ENCODE measurements around the gene PARD3B. TPM values are rescaled to one million over a fixed set of nuclear protein-coding genes. Genes with fewer than 3 reads are reported as not detected.

Gene PARD3B
- total RNA-seq, 1 experiment from 2014 or later: 3.9 TPM

- H3K9me2 ChIP-seq (replicated peaks; ENCODE audit: low read length): no peaks in the 10 kb centered on the region
- no peaks in the 10 kb centered on the region for H3F3A ChIP-seq (ENCODE audit: low read length, unreplicated experiment)
- no peak overlapping the region for H3K9ac ChIP-seq (ENCODE audit: low read length)
- no peak overlapping the region for H3K4me3 ChIP-seq (ENCODE audit: low read length)
- BruUV-seq (replicated peaks): no TSS peak
- no peak overlapping the region for H2AFZ ChIP-seq (ENCODE audit: low read length)
- no peak overlapping the region for H3K27ac ChIP-seq (ENCODE audit: low read length)
- H3K36me3 ChIP-seq (ENCODE audit: low read depth, low read length): no peaks in the 10 kb centered on the region
- ChIA-PET CTCF (no interaction called here), POLR2A (ENCODE audit: unreplicated experiment) (no interaction called here)
- no peaks in the 10 kb centered on the region for H3K9me3 ChIP-seq (ENCODE audit: low read length)
- DNase-seq: no peak
- no peak for TF ChIP-seq EZH2phosphoT487 (IDR thresholded peaks at IDR 0.05; ENCODE audit: borderline replicate concordance, low read length)
- TF ChIP-seq EZH2 (IDR thresholded peaks at IDR 0.05; ENCODE audit: low read length, unreplicated experiment): no peak
- TF ChIP-seq, protein P1, sequence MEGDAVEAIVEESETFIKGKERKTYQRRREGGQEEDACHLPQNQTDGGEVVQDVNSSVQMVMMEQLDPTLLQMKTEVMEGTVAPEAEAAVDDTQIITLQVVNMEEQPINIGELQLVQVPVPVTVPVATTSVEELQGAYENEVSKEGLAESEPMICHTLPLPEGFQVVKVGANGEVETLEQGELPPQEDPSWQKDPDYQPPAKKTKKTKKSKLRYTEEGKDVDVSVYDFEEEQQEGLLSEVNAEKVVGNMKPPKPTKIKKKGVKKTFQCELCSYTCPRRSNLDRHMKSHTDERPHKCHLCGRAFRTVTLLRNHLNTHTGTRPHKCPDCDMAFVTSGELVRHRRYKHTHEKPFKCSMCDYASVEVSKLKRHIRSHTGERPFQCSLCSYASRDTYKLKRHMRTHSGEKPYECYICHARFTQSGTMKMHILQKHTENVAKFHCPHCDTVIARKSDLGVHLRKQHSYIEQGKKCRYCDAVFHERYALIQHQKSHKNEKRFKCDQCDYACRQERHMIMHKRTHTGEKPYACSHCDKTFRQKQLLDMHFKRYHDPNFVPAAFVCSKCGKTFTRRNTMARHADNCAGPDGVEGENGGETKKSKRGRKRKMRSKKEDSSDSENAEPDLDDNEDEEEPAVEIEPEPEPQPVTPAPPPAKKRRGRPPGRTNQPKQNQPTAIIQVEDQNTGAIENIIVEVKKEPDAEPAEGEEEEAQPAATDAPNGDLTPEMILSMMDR (conservative IDR thresholded peaks at IDR 0.05; ENCODE audit: low read depth, low read length): no peak
- no peaks in the 10 kb centered on the region for H3K79me2 ChIP-seq (ENCODE audit: low read length)
- H3K27me3 ChIP-seq (ENCODE audit: low read length): no peaks in the 10 kb centered on the region
- H3K4me1 ChIP-seq (ENCODE audit: insufficient read depth, low read length): no peaks in the 10 kb centered on the region
- no peak overlapping the region for H3K4me2 ChIP-seq (ENCODE audit: low read length)
- intact Hi-C loops (cut with micrococcal nuclease): no loop called here
- no peaks in the 10 kb centered on the region for H4K20me1 ChIP-seq (ENCODE audit: low read length)
- no peak for ATAC-seq
Observed at GRCh38 chr2:205370726-205371125, 825.5 kb downstream of the PARD3B start.

- H3K79me2 ChIP-seq (ENCODE audit: low read length): no peaks in the 10 kb centered on the region
- POLR2A ChIA-PET (ENCODE audit: unreplicated experiment): no interaction called here
Observed at GRCh38 chr2:205372141-205372540, 826.9 kb downstream of the PARD3B start.

More at GRCh38 chr2:205372141-205372540, 826.9 kb downstream of the PARD3B start:
- H3K4me1 ChIP-seq (ENCODE audit: insufficient read depth, low read length): no peaks in the 10 kb centered on the region
- no peaks in the 10 kb centered on the region for H3K9me2 ChIP-seq (replicated peaks; ENCODE audit: low read length)
- no peak overlapping the region for H3K9ac ChIP-seq (ENCODE audit: low read length)
- ATAC-seq (no peak), DNase-seq (no peak)
- H3K36me3 ChIP-seq (ENCODE audit: low read depth, low read length): no peaks in the 10 kb centered on the region
- no peak overlapping the region for H3K4me3 ChIP-seq (ENCODE audit: low read length)
- no peak overlapping the region for H3K4me2 ChIP-seq (ENCODE audit: low read length)
- TF ChIP-seq EZH2 (IDR thresholded peaks at IDR 0.05; ENCODE audit: low read length, unreplicated experiment) (no peak), EZH2phosphoT487 (IDR thresholded peaks at IDR 0.05; ENCODE audit: borderline replicate concordance, low read length) (no peak)
- TF ChIP-seq, protein P1 (conservative IDR thresholded peaks at IDR 0.05; ENCODE audit: low read depth, low read length): no peak
- CTCF ChIA-PET: no interaction called here
- no peaks in the 10 kb centered on the region for H4K20me1 ChIP-seq (ENCODE audit: low read length)
- no peaks in the 10 kb centered on the region for H3F3A ChIP-seq (ENCODE audit: low read length, unreplicated experiment)
- no peak overlapping the region for H3K27ac ChIP-seq (ENCODE audit: low read length)
- H2AFZ ChIP-seq (ENCODE audit: low read length): no peak overlapping the region
- intact Hi-C loops (cut with micrococcal nuclease): no loop called here
- no TSS peak for BruUV-seq (replicated peaks)
- no peaks in the 10 kb centered on the region for H3K9me3 ChIP-seq (ENCODE audit: low read length)
- no peaks in the 10 kb centered on the region for H3K27me3 ChIP-seq (ENCODE audit: low read length)

Measured in PC-3 (cell line).